HG02938 (cell line): ENCODE results near the gene SHMT2.

Experiments
- ATAC-seq: cut with Tn5 transposase; IDR thresholded peaks from one replicate; pipeline ENCODE4 v1.9.1; 2021; ENCODE audit warnings: mild to moderate bottlenecking, moderate library complexity; ENCODE audit not compliant: unreplicated experiment

The SHMT2 gene

DNA sequence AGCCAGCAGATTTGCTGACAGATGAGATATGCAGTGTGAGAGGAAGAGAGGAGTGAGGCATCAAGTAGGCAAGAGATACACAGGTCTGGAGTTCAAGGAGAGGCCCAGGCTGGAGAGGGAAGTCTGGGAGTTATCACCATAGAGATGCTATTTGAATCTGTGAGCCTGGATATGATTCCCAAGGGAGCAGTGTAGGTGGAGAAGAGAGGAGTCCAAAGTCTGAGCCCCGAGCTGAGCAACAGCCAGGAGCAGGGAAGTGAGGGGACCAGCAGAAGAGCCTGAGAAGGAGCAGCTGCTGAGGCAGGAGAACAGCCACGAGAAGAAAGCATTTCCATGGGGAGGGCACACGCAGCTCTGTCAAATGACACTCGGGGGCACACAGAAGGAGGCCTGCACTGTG, 33.1 kb upstream of the SHMT2 start:
- ATAC-seq, result no peak

DNA sequence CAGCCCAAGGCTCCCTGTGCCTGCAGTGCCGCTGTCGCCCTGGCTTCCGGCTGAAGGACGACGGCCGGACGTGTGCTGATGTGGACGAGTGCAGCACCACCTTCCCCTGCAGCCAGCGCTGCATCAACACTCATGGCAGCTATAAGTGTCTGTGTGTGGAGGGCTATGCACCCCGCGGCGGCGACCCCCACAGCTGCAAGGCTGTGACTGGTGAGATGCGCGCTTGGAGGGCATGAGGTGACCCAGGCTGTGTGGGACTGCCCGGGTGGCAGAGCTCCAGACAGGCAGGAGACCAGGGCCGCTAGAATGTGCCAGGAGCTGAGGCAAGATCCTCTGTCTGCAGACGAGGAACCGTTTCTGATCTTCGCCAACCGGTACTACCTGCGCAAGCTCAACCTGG, 32.6 kb upstream of the SHMT2 start:
- no peak for ATAC-seq

DNA sequence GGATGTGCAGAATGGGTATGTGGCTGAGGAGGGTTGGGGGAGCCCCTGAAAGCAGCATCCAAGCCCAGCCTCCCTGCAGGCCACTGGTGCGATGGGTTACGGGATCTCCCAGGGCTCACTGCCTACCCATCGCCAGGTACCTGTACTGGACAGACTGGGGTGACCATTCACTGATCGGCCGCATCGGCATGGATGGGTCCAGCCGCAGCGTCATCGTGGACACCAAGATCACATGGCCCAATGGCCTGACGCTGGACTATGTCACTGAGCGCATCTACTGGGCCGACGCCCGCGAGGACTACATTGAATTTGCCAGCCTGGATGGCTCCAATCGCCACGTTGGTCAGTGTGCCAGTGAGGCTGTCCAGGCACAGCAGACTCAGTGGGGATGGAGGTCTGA, 31.2 kb upstream of the SHMT2 start:
- no peak for ATAC-seq

DNA sequence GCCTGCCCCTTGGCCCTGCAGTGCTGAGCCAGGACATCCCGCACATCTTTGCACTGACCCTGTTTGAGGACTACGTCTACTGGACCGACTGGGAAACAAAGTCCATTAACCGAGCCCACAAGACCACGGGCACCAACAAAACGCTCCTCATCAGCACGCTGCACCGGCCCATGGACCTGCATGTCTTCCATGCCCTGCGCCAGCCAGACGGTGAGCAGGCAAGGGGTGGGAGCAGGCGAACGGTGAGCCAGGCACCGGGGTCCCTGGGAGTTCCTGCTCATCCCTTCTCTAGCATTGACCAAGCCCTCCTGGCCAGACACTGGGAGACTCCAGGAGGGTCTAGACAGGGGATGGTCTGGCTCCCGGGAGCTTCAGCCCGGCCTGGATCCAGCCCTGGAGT, 30.3 kb upstream of the SHMT2 start:
- no peak for ATAC-seq

DNA sequence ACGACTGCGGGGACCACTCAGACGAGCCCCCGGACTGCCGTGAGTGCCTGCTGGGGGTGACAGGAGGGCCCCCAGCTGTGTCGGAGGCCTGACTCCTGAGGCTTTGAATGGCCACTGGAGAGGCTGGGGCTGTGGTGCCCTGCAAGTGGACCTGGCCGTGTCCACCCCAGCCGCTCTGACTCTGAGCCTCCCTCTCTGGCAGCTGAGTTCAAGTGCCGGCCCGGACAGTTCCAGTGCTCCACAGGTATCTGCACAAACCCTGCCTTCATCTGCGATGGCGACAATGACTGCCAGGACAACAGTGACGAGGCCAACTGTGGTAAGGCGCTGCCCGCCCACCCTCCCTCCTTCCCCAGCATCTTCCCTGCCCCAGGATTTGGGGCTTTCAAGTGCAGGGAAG, 29.0 kb upstream of the SHMT2 start:
- ATAC-seq, result no peak

DNA sequence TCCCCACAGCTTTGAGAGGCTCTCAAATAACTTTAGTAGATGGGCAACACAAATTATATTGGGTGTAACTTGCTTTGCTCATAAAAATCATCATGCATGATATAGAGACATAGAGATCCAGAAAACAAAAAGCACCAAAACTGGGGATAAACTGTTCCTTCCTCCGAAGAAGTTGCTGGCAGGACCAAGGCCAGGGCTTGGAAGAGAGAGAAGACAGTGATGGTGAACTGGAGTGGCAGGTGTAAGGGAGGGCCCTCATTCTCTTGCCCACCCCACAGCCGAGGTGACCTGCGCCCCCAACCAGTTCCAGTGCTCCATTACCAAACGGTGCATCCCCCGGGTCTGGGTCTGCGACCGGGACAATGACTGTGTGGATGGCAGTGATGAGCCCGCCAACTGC, 28.3 kb upstream of the SHMT2 start:
- ATAC-seq, result no peak

DNA sequence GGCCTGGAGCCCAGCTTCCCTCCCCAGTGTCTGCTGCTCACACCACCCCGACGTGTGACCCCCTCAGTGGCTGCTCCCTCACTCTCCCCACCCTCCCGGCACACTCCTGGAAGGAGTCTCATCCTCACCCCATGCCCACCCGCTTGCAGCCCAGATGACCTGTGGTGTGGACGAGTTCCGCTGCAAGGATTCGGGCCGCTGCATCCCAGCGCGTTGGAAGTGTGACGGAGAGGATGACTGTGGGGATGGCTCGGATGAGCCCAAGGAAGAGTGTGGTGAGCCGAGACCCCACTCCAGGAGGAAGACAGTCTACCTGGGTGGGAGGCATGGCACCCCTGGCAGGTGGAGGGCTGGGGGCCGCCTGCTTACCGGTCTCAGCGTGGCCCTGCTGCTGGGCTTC, 27.9 kb upstream of the SHMT2 start:
- ATAC-seq, result no peak

DNA sequence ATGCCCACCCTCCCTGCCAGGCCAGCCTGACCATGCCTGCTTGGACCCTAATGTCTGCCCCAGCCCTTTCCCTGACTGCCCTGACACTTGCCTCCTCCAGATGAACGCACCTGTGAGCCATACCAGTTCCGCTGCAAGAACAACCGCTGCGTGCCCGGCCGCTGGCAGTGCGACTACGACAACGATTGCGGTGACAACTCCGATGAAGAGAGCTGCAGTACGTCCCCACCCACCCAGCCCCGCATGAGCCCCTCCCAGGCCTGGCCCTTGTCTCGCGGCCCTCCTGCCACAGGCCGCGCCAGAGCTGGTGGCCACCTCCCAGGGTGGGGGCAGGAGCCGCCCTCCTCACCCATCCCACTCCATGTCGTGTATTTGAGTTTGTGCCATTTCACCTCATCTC, 27.2 kb upstream of the SHMT2 start:
- no peak for ATAC-seq

DNA sequence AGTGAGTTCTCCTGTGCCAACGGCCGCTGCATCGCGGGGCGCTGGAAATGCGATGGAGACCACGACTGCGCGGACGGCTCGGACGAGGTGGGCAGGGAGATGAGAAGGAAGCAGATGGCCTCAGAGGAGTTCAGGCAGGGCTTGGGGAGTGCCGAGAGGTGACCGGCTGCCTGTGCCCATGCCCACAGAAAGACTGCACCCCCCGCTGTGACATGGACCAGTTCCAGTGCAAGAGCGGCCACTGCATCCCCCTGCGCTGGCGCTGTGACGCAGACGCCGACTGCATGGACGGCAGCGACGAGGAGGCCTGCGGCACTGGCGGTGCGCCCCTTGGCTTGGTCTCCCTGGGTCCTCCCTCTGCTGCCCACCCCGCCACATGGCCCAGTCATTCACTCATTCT, 26.3 kb upstream of the SHMT2 start:
- no peak for ATAC-seq

DNA sequence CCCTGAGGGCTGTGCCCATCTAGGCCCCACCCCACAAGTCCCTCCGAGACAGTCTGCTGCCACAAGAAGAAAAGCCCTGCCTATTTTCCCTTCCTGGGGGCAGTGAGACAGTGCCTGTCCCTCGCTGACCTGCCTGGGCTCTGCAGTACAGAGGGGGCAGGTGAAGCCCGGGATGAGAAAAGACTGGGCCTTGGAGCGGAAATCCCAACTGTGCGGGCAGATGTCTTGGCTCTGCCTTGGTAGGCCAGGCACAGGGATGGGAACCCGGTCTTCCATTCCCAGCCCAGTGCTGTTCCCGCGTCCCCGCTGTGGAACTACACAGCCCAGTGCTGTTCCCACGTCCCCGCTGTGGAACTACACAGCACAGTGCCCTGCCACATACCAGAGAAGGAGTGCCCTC, 25.7 kb upstream of the SHMT2 start:
- no peak for ATAC-seq

DNA sequence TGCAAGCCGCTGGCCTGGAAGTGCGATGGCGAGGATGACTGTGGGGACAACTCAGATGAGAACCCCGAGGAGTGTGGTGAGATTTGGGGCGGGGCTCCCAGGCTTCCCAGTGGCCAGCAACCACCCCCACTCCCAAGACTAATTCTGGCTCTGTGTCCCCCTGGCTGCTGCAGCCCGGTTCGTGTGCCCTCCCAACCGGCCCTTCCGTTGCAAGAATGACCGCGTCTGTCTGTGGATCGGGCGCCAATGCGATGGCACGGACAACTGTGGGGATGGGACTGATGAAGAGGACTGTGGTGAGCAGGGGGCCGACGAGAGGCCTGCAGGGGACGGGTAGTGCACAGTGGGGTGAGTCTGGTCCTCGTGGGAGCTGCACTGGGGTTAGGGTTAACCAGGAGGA, 25.1 kb upstream of the SHMT2 start:
- ATAC-seq, result no peak

DNA sequence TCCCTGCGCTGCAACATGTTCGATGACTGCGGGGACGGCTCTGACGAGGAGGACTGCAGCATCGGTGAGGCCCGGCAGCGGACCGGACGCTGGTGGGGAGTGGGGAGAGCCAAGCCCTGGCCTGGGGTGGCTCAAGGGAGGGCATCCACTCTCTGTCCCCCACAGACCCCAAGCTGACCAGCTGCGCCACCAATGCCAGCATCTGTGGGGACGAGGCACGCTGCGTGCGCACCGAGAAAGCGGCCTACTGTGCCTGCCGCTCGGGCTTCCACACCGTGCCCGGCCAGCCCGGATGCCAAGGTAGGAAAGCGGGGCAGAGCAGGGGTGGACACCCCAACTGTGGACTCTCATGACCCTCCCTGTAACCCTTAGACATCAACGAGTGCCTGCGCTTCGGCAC, 24.3 kb upstream of the SHMT2 start:
- ATAC-seq, result no peak

DNA sequence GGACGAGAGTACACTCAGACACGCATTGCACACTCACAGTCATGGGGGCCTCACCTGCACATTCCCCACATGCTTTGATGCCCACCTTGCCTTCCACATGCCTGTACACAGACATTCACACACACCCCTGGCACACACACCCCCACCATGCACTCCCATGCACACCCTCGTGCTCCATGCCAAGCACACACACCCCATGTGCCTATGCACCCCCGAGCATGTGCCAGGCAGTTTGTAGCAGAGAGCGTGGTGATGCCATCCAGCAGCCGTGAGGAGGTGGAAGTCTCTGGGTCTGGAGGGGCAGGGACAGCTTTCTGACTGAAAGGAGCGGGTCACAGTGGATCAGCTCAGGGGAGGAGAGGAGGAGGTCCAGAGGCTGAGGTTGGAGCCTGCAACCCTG, 23.6 kb upstream of the SHMT2 start:
- ATAC-seq, result no peak

DNA sequence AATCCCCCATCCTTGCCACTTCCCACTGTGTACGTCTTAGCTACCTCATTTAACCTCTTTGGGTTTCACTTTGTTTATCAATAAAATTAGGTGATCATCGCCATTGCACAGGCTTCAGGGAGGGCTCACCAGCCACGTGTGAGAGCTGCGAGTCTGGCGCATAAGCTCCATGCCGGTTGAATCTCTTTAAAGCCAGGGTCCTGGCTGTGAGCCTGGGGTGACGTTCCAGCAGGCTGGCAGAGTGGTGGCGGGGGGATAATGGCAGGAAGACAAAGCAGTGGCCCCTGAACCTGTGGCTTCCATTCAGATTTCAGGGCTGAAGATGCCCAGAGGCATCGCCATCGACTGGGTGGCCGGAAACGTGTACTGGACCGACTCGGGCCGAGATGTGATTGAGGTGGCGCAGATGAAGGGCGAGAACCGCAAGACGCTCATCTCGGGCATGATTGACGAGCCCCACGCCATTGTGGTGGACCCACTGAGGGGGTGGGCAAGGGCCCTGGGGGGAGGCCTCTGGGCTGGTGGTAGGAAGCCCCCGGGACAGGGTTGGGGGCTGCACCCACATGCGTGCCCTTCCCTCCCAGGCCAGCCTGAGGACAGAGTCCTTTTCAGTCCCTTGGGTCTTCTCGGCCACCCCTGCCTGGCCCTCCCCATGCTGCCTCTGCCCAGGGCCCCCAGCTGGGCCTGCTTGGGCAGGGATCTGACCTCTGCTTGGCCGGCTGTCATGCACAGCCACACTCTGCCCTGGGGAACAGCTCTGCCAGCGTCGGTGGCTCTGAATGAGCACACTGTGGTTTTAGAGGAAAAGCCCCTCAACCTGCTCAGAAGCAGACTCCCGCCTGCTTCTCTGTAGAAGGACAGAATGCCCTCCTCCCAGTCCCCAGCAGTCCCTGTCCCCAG, 21.5 kb upstream of the SHMT2 start:
- no peak for ATAC-seq

DNA sequence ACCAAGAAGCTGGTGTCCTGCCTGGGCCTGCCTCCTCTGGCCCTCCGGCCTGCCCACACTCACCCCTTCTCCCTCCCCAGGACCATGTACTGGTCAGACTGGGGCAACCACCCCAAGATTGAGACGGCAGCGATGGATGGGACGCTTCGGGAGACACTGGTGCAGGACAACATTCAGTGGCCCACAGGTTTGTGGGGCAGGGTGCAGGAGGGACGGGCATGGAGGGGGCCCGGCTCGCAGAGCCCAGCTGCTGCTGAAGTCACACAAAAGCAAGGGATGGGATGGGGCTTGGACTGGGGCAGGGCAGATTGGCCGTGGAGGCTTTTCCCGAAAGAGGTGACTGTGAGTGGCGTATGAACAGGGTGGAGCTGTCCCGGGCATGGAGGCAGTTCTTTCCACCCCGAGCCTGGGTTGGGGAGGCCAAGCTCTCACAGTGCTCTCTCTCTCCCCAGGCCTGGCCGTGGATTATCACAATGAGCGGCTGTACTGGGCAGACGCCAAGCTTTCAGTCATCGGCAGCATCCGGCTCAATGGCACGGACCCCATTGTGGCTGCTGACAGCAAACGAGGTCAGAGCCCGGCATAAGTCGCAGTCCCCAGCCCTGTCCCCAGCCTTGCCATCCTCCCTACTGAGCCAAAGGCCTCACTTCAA, 20.8 kb upstream of the SHMT2 start:
- no peak for ATAC-seq

DNA sequence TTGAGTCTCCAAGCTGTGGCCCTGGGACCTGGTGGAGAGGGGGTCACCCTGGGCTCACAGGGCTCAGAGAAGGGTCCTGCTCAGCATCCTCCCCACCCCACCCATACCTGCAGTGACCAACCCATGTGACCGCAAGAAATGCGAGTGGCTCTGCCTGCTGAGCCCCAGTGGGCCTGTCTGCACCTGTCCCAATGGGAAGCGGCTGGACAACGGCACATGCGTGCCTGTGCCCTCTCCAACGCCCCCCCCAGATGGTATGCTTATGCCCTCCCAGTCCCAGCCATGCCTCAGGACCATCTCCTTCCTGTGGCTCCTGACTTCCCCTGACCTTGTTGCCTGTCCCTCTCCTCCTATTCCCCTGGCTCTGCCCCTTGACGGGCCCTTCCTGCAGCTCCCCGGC, 19.6 kb upstream of the SHMT2 start:
- ATAC-seq, result no peak

DNA sequence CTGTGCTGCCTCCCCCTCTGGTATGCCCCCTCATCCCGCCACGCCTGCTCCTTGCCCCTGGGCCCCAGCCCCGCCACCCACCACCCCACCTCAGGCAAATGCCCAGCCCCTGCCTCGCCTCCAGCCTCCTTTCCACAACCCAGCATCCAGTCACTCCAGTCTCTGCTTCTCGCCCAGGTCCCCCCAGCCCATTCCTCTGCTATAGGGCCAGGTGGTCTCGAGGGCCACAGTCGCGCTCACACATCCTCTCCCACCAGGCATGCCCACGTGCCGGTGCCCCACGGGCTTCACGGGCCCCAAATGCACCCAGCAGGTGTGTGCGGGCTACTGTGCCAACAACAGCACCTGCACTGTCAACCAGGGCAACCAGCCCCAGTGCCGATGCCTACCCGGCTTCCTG, 19.1 kb upstream of the SHMT2 start:
- no peak for ATAC-seq

DNA sequence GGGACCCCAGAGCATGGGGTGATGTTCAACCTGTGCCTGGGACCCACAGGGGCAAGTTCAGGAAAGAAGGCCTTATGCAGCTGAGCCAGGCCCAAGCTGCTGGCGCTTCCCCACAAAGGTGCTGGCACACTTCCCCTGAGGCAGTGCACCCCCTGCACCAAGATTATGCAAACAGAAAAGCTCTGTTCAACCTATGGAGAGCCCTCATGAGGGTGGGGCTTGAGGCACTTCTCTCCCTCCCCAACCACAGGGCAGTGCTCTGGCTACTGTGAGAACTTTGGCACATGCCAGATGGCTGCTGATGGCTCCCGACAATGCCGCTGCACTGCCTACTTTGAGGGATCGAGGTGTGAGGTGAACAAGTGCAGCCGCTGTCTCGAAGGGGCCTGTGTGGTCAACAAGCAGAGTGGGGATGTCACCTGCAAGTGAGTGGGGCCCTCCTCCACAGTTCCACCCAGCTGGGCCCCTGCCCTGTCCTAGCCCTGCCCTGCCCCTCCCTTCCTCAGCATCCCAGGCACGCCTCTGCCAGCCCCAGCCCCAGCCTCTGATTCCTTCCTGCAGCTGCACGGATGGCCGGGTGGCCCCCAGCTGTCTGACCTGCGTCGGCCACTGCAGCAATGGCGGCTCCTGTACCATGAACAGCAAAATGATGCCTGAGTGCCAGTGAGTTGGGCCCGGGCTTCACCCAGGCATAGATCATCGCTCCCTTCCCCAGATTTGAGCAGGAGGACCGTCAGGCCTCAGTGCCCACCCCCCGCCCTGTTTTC, 18.4 kb upstream of the SHMT2 start:
- no peak for ATAC-seq

DNA sequence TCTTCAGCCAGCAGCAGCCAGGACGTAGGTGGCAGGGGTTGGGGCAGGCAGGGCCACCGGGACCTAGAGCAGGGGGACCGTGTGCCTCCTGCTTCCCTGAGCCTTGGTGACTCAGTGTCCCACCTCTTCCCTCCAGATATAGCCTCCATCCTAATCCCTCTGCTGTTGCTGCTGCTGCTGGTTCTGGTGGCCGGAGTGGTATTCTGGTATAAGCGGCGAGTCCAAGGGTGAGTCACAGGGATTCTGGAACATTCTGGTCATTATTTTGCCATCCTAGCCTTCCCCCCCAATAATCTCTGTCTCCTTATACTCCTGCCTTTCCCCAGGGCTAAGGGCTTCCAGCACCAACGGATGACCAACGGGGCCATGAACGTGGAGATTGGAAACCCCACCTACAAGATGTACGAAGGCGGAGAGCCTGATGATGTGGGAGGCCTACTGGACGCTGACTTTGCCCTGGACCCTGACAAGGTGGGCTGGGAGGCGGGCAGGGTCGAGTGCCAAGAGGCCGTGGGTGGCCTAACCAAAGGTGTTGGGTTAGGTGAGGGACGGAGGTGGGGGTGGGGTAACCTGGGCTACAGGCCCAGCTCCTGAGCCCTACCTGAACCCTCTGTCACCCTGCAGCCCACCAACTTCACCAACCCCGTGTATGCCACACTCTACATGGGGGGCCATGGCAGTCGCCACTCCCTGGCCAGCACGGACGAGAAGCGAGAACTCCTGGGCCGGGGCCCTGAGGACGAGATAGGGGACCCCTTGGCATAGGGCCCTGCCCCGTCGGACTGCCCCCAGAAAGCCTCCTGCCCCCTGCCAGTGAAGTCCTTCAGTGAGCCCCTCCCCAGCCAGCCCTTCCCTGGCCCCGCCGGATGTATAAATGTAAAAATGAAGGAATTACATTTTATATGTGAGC, 17.5 kb upstream of the SHMT2 start:
- ATAC-seq, result no peak

DNA sequence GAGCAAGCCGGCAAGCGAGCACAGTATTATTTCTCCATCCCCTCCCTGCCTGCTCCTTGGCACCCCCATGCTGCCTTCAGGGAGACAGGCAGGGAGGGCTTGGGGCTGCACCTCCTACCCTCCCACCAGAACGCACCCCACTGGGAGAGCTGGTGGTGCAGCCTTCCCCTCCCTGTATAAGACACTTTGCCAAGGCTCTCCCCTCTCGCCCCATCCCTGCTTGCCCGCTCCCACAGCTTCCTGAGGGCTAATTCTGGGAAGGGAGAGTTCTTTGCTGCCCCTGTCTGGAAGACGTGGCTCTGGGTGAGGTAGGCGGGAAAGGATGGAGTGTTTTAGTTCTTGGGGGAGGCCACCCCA, 16.8 kb upstream of the SHMT2 start:
- ATAC-seq, result no peak
